ENCODE results near the gene ZNRF2.
"Not testable (repeated sequence)": the region's sequence is repeated elsewhere in the genome, so short reads cannot be mapped to it uniquely, and the experiment has no call there.

The ZNRF2 gene

GRCh38 chr7:30263090-30263710, 21.2 kb upstream of the ZNRF2 start:
- no peak for DNase-seq (ENCODE audit: low read depth)

DNA sequence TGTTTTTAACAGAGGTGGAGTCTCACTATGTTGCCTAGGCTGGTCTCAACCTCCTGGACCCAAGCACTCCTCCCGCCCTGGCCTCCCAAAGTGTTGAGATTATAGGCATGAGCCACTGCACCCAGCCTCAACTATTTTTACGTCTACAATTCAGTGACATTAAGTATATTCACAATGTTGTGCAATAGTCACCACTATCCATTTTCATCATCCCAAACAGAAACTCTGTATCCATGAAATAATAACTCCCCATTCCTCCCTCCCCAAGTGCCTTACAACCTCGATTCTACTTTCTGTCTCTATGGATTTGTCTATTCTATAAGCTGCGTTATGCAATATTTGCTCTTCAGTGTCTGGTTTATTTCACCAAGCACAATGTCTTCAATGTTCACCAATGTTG, 20.3 kb upstream of the ZNRF2 start:
- no peak for DNase-seq (ENCODE audit: low read depth)

DNA sequence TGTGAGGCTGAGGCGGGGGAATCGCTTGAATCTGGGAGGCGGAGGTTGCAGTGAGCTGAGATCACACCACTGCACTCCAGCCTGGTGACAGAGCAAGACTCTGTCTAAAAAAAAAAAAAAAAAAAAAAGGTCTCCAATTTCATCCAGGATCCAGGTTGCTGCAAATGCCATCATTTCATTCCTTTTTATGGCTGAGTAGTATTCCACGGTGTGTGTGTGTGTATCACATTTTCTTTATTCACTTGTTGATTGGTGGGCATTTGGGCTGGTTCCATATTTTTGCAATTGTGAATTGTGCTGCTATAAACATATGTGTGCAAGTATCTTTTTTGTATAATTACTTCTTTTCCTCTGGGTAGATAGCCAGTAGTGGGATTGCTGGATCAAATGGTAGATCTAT, 19.2 kb upstream of the ZNRF2 start:
- DNase-seq (ENCODE audit: low read depth) = not testable (repeated sequence)

- DNase-seq (ENCODE audit: low read depth) = no peak
Observed at GRCh38 chr7:30266686-30267085, 17.7 kb upstream of the ZNRF2 start.

DNA sequence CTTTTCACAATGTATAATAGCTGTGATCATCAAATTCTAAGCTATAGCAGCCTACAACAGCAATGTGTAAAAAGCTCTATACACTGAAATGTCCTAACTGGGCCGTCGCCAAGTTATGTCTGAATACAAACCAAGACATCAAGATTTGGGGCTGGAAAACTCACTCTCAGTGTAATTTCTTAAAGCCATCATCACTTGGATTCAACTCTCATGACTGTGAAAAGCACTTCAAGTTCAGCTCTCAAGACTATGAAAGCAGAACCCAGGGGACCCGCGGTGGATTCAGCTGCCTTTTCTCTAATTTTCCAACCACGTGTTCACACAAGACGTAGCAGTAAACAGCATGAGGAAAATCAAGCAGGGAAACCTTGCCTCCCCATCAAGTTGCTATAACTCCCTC, 15.8 kb upstream of the ZNRF2 start:
- DNase-seq (ENCODE audit: low read depth) = no peak

- no peak for DNase-seq (ENCODE audit: low read depth)
Observed at GRCh38 chr7:30269490-30269889, 14.9 kb upstream of the ZNRF2 start.

- no peak for DNase-seq (ENCODE audit: low read depth)
Observed at GRCh38 chr7:30270921-30271320, 13.5 kb upstream of the ZNRF2 start.

- no peak for DNase-seq (ENCODE audit: low read depth)
Observed at GRCh38 chr7:30272126-30272525, 12.3 kb upstream of the ZNRF2 start.

GRCh38 chr7:30273552-30273951, 10.8 kb upstream of the ZNRF2 start:
- DNase-seq (ENCODE audit: low read depth) = no peak

DNA sequence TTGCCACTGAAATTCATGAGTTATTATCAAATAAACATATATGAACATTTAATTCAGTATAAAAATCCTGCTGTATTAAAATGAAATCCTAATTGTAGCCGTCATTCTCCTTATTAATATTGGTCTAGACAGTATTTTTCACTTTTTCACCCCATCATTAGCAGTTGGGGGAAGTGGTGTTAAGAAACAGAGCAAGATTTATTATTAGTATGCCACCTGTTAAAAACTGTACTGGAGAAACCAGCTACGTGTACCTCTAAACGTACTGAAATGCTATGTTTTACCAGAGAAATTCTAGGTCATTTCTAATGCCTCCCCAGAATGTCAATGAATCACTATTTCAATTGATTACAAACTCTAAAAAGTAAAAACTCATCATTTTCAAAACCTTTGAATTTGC, 9.8 kb upstream of the ZNRF2 start:
- no peak for DNase-seq (ENCODE audit: low read depth)

GRCh38 chr7:30276203-30276900, 8.0 kb upstream of the ZNRF2 start:
- no peak for DNase-seq (ENCODE audit: low read depth)

- no peak for DNase-seq (ENCODE audit: low read depth)
Observed at GRCh38 chr7:30278376-30278775, 6.0 kb upstream of the ZNRF2 start.

- no peak for DNase-seq (ENCODE audit: low read depth)
Observed at GRCh38 chr7:30278849-30279652, 5.3 kb upstream of the ZNRF2 start.

DNA sequence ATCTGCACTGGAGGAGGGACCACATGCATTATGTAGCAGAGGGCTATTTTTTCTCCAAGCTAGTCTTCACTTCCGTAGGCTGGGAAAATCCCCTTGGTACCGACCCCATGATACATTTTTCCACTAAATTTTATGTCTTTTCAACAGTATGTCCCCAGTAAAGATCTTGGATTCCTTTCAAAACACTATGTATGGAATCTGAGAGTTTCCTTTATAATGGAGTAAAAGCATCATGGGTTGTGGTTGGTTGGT, 4.8 kb upstream of the ZNRF2 start:
- no peak for DNase-seq (ENCODE audit: low read depth)

DNA sequence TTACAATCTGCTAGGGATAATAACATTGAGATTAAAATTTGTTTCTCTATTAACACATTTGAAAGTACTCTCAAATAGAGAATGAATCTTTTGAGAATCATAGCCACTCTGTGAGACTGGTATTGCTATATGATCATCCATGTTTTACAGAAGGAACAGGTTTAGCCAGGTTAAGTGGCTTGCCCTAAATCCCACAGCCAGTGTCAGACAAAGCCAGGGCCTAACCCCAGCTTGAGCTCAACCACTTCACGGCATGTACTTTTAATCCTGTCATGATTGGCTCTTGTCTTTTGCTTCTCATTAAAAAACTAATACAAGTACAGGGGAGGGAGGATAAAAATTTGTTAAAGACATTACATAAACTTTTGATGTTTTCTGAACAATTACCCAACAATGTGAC, 3.8 kb upstream of the ZNRF2 start:
- DNase-seq (ENCODE audit: low read depth) = no peak

GRCh38 chr7:30281263-30281662, 3.1 kb upstream of the ZNRF2 start:
- no peak for DNase-seq (ENCODE audit: low read depth)

DNA sequence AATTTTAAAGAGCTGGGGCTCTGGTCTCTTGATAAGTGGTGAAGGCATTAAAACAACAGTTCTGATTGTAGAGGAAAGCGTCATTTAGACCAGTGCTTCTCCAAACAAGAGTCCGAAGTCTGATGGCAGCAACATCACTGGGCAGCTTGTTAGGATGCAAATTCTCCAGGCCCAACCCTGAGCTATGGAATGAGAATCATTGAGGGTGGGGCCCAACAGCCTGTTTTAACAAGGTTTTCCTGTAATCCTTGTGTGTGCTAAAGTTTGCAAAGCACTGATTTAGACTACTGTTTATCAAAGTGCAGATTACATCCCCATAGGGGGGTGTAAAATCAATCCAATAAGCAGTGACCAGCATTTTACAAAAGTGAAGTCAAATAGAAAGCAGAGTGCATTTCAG, 2.6 kb upstream of the ZNRF2 start:
- DNase-seq (ENCODE audit: low read depth) = no peak

GRCh38 chr7:30282735-30283134, 1.7 kb upstream of the ZNRF2 start:
- no peak for DNase-seq (ENCODE audit: low read depth)

DNA sequence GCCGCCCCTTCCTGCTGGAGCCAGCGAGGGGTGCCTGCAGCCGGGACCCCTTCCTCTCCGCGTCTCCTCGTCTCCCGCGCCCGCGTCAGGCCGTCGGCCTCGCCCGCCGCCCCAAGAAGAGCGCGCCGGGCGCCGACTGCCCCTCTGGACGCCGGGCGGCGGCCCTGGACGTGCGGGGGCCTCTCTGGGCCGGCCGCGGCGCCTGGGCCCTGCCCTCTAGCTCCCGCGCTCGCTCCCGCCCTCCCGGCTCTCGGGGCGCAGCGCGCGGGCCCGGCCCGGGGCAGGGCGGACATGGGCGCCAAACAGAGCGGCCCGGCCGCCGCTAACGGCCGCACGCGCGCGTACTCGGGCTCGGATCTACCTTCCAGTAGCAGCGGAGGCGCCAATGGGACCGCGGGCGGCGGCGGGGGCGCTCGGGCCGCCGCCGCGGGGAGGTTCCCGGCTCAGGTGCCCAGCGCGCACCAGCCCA, 704 bp downstream of the ZNRF2 start:
- no peak for DNase-seq (ENCODE audit: low read depth)

DNA sequence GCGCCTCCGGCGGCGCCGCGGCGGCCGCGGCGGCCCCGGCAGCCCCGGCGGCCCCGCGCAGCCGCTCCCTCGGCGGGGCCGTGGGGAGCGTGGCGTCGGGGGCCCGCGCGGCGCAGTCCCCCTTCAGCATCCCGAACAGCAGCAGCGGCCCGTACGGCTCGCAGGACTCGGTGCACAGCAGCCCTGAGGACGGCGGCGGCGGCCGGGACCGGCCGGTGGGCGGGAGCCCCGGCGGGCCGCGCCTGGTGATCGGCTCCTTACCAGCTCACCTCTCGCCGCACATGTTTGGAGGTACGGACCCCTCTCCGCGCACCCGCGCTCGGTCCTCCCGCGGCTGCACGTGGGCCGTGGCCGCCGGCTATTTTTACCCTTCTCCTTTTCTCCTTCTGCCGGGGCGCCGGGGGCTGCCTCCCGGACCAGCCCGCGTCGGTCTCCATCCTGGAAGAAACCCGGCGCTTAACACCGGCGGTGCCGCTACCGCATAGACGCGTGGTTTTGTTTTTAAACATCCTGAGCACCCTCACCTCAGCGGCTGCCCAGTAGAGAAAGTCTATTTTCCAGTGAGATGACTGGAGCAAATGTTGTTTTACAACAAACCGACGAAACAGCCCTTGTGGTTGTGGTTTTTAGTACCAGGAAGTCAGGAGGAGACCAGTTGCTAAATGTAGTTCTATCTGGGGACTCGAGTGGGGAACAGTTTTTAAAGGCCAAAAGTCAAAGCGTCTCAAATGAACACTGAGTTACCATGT, 1.3 kb downstream of the ZNRF2 start:
- DNase-seq (ENCODE audit: low read depth) = no peak

GRCh38 chr7:30286749-30287148, 2.4 kb downstream of the ZNRF2 start:
- no peak for DNase-seq (ENCODE audit: low read depth)

- not testable (repeated sequence) for DNase-seq (ENCODE audit: low read depth)
Observed at GRCh38 chr7:30287625-30288024, 3.2 kb downstream of the ZNRF2 start.

- DNase-seq (ENCODE audit: low read depth) = not testable (repeated sequence)
Observed at GRCh38 chr7:30289634-30290033, 5.2 kb downstream of the ZNRF2 start.
